22Rv1 (cell line): ENCODE measurements around the gene PEX11G.

Source experiments
- H3K27ac ChIP-seq: fragments of 450-650 bp; 2 replicates; pipeline ENCODE4 v1.5.1; 2017
- CTCF ChIP-seq: fragments of 450-650 bp; IDR thresholded peaks from 2 replicates; pipeline ENCODE4 v1.5.1; 2017; ENCODE audit warnings: mild to moderate bottlenecking
- ZFX ChIP-seq: fragments of 450-650 bp; IDR thresholded peaks from 2 replicates; pipeline ENCODE4 v1.6.1; 2017; ENCODE audit warnings: antibody characterized with exemption, borderline replicate concordance

Gene PEX11G

GRCh38 chr19:7486923-7487322 is 1.9 kb downstream of the PEX11G start:
- no peak for TF ChIP-seq ZFX
- TF ChIP-seq CTCF: no peak

GRCh38 chr19:7483720-7484201 is 5.1 kb downstream of the PEX11G start:
- no peak for TF ChIP-seq CTCF
- TF ChIP-seq ZFX: no peak
- no peak overlapping the region for H3K27ac ChIP-seq

More at GRCh38 chr19:7486923-7487322, 1.9 kb downstream of the PEX11G start:
- H3K27ac ChIP-seq: no peak overlapping the region

- no peak overlapping the region for H3K27ac ChIP-seq
- TF ChIP-seq ZFX (no peak), CTCF (no peak)
Measured at GRCh38 chr19:7482584-7483439, 6.0 kb downstream of the PEX11G start.

- no peak overlapping the region for H3K27ac ChIP-seq
- TF ChIP-seq CTCF (no peak), ZFX (no peak)
Measured at GRCh38 chr19:7480970-7481255, 7.9 kb downstream of the PEX11G start.

GRCh38 chr19:7480222-7480969 is 8.4 kb downstream of the PEX11G start:
- no peak overlapping the region for H3K27ac ChIP-seq
- no peak for TF ChIP-seq ZFX
- no peak for TF ChIP-seq CTCF

GRCh38 chr19:7478843-7479227 is 10.0 kb downstream of the PEX11G start:
- no peak overlapping the region for H3K27ac ChIP-seq
- TF ChIP-seq CTCF (no peak), ZFX (no peak)
